GM12875 (cell line): Measurements from ENCODE around the gene NET1.

Source experiments
- H3K4me3 ChIP-seq: one replicate; pipeline ENCODE4 v1.5.1; 2011; ENCODE audit warnings: low read depth, low read length, control low read depth
- CTCF ChIP-seq: IDR thresholded peaks from 2 replicates; pipeline ENCODE4 v1.5.1; 2011; ENCODE audit warnings: low read depth, mild to moderate bottlenecking, control low read depth, inconsistent platforms, low read length, moderate library complexity, borderline replicate concordance; ENCODE audit not compliant: insufficient read depth

The NET1 gene

GRCh38 chr10:5486853-5487235, 74.5 kb downstream of the NET1 start:
- H3K4me3 ChIP-seq = no peak overlapping the region
- TF ChIP-seq CTCF = no peak

DNA sequence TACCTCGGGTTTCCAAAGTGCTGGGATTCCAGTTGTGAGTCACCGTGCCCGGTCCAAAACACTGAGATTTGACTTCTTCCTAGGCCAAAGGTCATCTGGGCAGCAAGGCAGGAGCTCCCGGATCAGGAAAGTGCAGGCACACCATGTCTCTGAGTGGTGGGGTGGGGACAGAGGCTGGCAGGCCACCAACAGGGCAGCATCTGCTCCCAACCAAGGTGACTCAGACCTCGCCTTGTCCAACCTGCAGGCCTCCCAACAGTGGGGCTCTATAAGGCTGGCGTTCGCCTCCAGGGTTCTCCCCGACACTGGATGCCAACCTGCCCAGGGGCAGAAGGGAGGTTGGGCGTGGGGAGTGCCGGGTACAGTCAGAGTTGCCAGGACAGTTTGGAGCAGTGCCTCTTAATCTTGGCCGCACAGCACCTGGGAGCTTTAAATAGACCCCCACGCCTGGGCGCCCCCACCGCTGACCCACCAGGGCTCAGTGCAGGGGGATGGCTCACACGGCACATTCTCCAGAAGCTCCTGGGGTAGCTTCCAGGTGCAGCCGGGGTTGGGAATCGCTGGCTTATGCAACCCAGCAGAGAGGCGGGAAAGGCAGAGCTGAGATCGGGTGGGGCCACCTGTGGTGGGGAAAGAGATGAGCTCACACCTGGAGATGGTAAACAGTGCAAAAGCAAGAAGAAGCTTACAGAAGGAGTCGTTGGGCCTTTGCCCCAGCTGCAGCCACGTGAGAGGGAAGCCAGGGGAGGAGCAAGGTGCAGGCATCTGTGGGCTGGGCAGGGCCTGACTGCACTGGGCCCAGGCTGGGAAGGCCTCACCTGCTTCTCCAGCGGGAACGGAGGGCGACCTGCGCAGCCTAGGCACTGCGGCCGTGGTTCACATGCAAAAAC, 76.2 kb downstream of the NET1 start:
- TF ChIP-seq CTCF = no peak
- H3K4me3 ChIP-seq = no peak overlapping the region

- no peak for TF ChIP-seq CTCF
- H3K4me3 ChIP-seq = no peak overlapping the region
Observed at GRCh38 chr10:5490032-5490431, 77.7 kb downstream of the NET1 start.

DNA sequence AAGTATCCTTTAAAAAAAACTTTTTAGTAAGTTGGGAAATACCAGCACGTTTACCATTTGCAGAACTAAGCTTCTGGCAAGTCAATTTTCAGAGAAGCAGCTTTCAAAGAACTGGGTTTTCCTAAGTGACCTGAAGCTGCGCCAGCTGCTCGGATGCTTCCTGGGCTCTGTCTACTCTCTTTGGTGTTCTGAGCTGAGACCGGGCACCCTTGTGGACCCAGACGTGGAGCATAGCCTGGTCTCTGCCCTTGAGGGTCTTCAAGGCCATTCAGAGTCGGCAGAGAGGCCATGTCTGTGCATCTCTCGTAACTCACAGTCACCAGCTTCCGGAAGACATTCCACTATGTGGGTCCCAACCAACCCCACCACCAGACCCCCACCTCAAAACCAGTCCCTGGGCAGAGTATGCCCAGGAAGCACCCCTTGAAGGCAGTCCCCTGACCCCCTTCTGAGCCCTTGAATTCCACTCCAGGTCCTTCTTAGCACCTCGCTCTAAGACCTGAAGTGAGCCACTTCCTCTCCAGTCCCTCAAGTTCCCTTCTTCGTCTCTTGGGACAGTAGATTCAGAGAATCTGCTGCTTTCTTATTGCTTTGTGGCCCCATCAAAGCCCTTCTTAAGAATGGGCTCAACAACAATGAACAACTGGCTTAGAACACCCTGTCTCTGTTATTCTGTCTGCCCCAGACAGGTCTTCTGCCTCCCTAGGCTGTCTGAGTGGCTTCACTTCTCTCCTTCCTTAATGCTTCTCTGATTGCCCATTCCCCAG, 78.5 kb downstream of the NET1 start:
- no peak for TF ChIP-seq CTCF
- no peak overlapping the region for H3K4me3 ChIP-seq

- TF ChIP-seq CTCF = no peak
Observed at GRCh38 chr10:5491477-5491876, 79.1 kb downstream of the NET1 start.

GRCh38 chr10:5492322-5492855, 80.0 kb downstream of the NET1 start:
- H3K4me3 ChIP-seq = no peak overlapping the region
- TF ChIP-seq CTCF = no peak

More at GRCh38 chr10:5491477-5491876, 79.1 kb downstream of the NET1 start:
- no peak overlapping the region for H3K4me3 ChIP-seq
